Measurements from ENCODE around the gene PIEZO2.

The PIEZO2 gene

GRCh38 chr18:11064727-11065460 lies 84.5 kb downstream of the PIEZO2 start:
- no peak for TF ChIP-seq CTCF (IDR thresholded peaks at IDR 0.05; ENCODE audit: extremely low read depth, insufficient read depth, missing control alignments)
- in situ Hi-C loops (cut with MboI; ENCODE audit: low pct_unique_long_range_greater_than_20kb, low sequenced_read_pairs, unreplicated experiment): no loop called here

GRCh38 chr18:11064106-11064505 lies 85.3 kb downstream of the PIEZO2 start:
- in situ Hi-C loops (cut with MboI; ENCODE audit: low pct_unique_long_range_greater_than_20kb, low sequenced_read_pairs, unreplicated experiment): no loop called here
- DNase-seq (ENCODE audit: low spot score): no peak
- no peak for TF ChIP-seq CTCF (IDR thresholded peaks at IDR 0.05; ENCODE audit: extremely low read depth, insufficient read depth, missing control alignments)

More at GRCh38 chr18:11064727-11065460, 84.5 kb downstream of the PIEZO2 start:
- DNase-seq (ENCODE audit: low spot score): no peak

- no peak for TF ChIP-seq CTCF (IDR thresholded peaks at IDR 0.05; ENCODE audit: extremely low read depth, insufficient read depth, missing control alignments)
- no peak for DNase-seq (ENCODE audit: low spot score)
- in situ Hi-C loops (cut with MboI; ENCODE audit: low pct_unique_long_range_greater_than_20kb, low sequenced_read_pairs, unreplicated experiment): no loop called here
Measured at GRCh38 chr18:11055721-11056120, 93.6 kb downstream of the PIEZO2 start.

- no peak for DNase-seq (ENCODE audit: low spot score)
- in situ Hi-C loops (cut with MboI; ENCODE audit: low pct_unique_long_range_greater_than_20kb, low sequenced_read_pairs, unreplicated experiment): no loop called here
- TF ChIP-seq CTCF (IDR thresholded peaks at IDR 0.05; ENCODE audit: extremely low read depth, insufficient read depth, missing control alignments): no peak
Measured at GRCh38 chr18:11054497-11054896, 94.9 kb downstream of the PIEZO2 start.

GRCh38 chr18:11053293-11053692 lies 96.1 kb downstream of the PIEZO2 start:
- in situ Hi-C loops (cut with MboI; ENCODE audit: low pct_unique_long_range_greater_than_20kb, low sequenced_read_pairs, unreplicated experiment): no loop called here
- DNase-seq (ENCODE audit: low spot score): no peak
- TF ChIP-seq CTCF (IDR thresholded peaks at IDR 0.05; ENCODE audit: extremely low read depth, insufficient read depth, missing control alignments): no peak

- in situ Hi-C loops (cut with MboI; ENCODE audit: low pct_unique_long_range_greater_than_20kb, low sequenced_read_pairs, unreplicated experiment): no loop called here
- no peak for TF ChIP-seq CTCF (IDR thresholded peaks at IDR 0.05; ENCODE audit: extremely low read depth, insufficient read depth, missing control alignments)
- DNase-seq (ENCODE audit: low spot score): peak; percentile 47
Measured at GRCh38 chr18:11052800-11053199, 96.6 kb downstream of the PIEZO2 start.

All from GM13977 (cell line).